Measurements from ENCODE around the gene KLHDC7B. TPM values are rescaled to one million over a fixed set of nuclear protein-coding genes. Genes with fewer than 3 reads are reported as not detected.

Gene KLHDC7B
- total RNA-seq (ENCODE audit: unreplicated experiment), result not detected
- long read RNA-seq, result 0 reads

GRCh38 chr22:50545522-50546325, at the start of gene KLHDC7B:
KLHDC7B (plus strand) TSS chr22:50545899; CDS start chr22:50546244, 345 bp downstream.
- peaks cover 5% of the 10 kb centered on the region for H3K27me3 Mint-ChIP-seq (ENCODE audit: unreplicated experiment)
- peaks cover 5% of the 10 kb centered on the region for H3K4me1 Mint-ChIP-seq (ENCODE audit: unreplicated experiment)
- no peak for TF ChIP-seq CTCF (IDR thresholded peaks at IDR 0.05; ENCODE audit: unreplicated experiment)
- no peaks in the 10 kb centered on the region for H3K36me3 Mint-ChIP-seq (ENCODE audit: low read depth, unreplicated experiment)
- no peak within 1 kb of the TSS for H3K4me3 Mint-ChIP-seq (ENCODE audit: unreplicated experiment)
- H3K9me3 Mint-ChIP-seq (ENCODE audit: unreplicated experiment), result no peaks in the 10 kb centered on the region
- no peak for DNase-seq (ENCODE audit: low spot score)
- no peak within 1 kb of the TSS for H3K27ac Mint-ChIP-seq (ENCODE audit: unreplicated experiment)

GRCh38 chr22:50497093-50497492, 48.6 kb upstream of the KLHDC7B start:
- no peak for TF ChIP-seq CTCF (IDR thresholded peaks at IDR 0.05; ENCODE audit: unreplicated experiment)
- Mint-ChIP-seq H3K9me3 (ENCODE audit: unreplicated experiment) (no peaks in the 10 kb centered on the region), H3K27me3 (ENCODE audit: unreplicated experiment) (peaks cover 2% of the 10 kb centered on the region), H3K27ac (ENCODE audit: unreplicated experiment) (no peak overlapping the region), H3K4me3 (ENCODE audit: unreplicated experiment) (no peak overlapping the region), H3K36me3 (ENCODE audit: low read depth, unreplicated experiment) (no peaks in the 10 kb centered on the region), H3K4me1 (ENCODE audit: unreplicated experiment) (no peaks in the 10 kb centered on the region)
- no peak for DNase-seq (ENCODE audit: low spot score)

GRCh38 chr22:50498322-50498890, 47.3 kb upstream of the KLHDC7B start:
- H3K36me3 Mint-ChIP-seq (ENCODE audit: low read depth, unreplicated experiment), result no peaks in the 10 kb centered on the region
- peaks cover 2% of the 10 kb centered on the region for H3K27me3 Mint-ChIP-seq (ENCODE audit: unreplicated experiment)
- no peak overlapping the region for H3K4me3 Mint-ChIP-seq (ENCODE audit: unreplicated experiment)
- TF ChIP-seq CTCF (IDR thresholded peaks at IDR 0.05; ENCODE audit: unreplicated experiment), result peak; percentile 59
- no peaks in the 10 kb centered on the region for H3K4me1 Mint-ChIP-seq (ENCODE audit: unreplicated experiment)
- DNase-seq (ENCODE audit: low spot score), result peak; percentile 73
- H3K27ac Mint-ChIP-seq (ENCODE audit: unreplicated experiment), result no peak overlapping the region
- H3K9me3 Mint-ChIP-seq (ENCODE audit: unreplicated experiment), result no peaks in the 10 kb centered on the region

- Mint-ChIP-seq H3K9me3 (ENCODE audit: unreplicated experiment) (no peaks in the 10 kb centered on the region), H3K4me1 (ENCODE audit: unreplicated experiment) (no peaks in the 10 kb centered on the region), H3K4me3 (ENCODE audit: unreplicated experiment) (no peak overlapping the region), H3K27me3 (ENCODE audit: unreplicated experiment) (peaks cover 2% of the 10 kb centered on the region), H3K27ac (ENCODE audit: unreplicated experiment) (peak overlapping the region; percentile 70), H3K36me3 (ENCODE audit: low read depth, unreplicated experiment) (no peaks in the 10 kb centered on the region)
- no peak for DNase-seq (ENCODE audit: low spot score)
- TF ChIP-seq CTCF (IDR thresholded peaks at IDR 0.05; ENCODE audit: unreplicated experiment), result no peak
These were observed 45.2 kb upstream of the KLHDC7B start for GRCh38 chr22:50500452-50500851.

GRCh38 chr22:50502096-50502495, 43.6 kb upstream of the KLHDC7B start:
- DNase-seq (ENCODE audit: low spot score), result no peak
- H3K9me3 Mint-ChIP-seq (ENCODE audit: unreplicated experiment), result no peaks in the 10 kb centered on the region
- TF ChIP-seq CTCF (IDR thresholded peaks at IDR 0.05; ENCODE audit: unreplicated experiment), result no peak
- no peak overlapping the region for H3K4me3 Mint-ChIP-seq (ENCODE audit: unreplicated experiment)
- no peak overlapping the region for H3K27ac Mint-ChIP-seq (ENCODE audit: unreplicated experiment)
- H3K27me3 Mint-ChIP-seq (ENCODE audit: unreplicated experiment), result peaks cover 2% of the 10 kb centered on the region
- peaks cover under 1% of the 10 kb centered on the region for H3K4me1 Mint-ChIP-seq (ENCODE audit: unreplicated experiment)
- no peaks in the 10 kb centered on the region for H3K36me3 Mint-ChIP-seq (ENCODE audit: low read depth, unreplicated experiment)
